Measurements from ENCODE around the gene CNIH1.

DNA sequence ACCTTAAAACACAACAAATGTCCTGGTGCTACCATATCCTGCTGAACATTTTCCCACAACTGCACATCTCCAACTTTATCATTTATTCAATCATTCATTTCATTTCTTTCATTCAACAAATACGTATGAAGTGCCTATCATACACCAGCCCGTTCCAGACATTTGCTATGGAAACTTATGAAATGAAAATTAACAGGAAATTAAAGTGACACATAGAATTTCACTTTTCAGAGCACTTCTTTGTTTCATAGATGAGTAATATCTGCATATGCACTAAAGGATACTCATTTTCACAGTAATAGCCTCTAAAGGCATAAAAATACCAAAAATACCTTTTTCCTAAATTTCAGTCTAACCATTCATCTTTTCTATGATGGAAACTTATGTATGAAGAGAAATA, 12.6 kb downstream of the CNIH1 start:
- TF ChIP-seq CTCF (IDR thresholded peaks at IDR 0.05): no peak
- no peak for TF ChIP-seq POLR2AphosphoS5 (IDR thresholded peaks at IDR 0.05)
